ENCODE measurements around the gene IDH3G.

GRCh38 chrX:153741446-153741845 is 52.7 kb downstream of the IDH3G start:
- TF ChIP-seq CTCF (IDR thresholded peaks at IDR 0.05 in 4 of 5, conservative IDR thresholded peaks at IDR 0.05 in 1 of 5) (no peak), POLR2A (IDR thresholded peaks at IDR 0.05) (no peak)
